NCI-H2107 (cell line): ENCODE results near the gene INAVA.

Source experiments
- DNase-seq: peaks from one replicate; lab custom pipeline; 2025; lab: John Stamatoyannopoulos, UW

The INAVA gene, protein sequence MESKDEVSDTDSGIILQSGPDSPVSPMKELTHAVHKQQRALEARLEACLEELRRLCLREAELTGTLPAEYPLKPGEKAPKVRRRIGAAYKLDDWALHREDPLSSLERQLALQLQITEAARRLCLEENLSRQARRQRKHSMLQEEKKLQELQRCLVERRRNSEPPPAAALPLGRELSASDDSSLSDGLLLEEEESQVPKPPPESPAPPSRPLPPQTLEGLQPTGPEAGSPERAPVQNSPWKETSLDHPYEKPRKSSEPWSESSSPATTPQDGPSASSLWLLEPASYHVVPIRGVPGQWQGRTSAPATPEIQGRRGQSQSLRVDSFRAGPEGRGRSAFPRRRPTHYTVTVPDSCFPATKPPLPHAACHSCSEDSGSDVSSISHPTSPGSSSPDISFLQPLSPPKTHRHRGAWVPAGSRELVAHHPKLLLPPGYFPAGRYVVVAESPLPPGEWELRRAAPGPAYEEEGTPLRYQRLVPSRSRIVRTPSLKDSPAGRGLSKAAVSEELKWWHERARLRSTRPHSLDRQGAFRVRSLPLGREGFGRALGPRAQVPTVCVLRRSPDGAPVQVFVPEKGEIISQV

GRCh38 chr1:200894712-200895442, at the start of gene INAVA:
INAVA (plus strand) TSS chr1:200894900; CDS start chr1:200898401, 3,501 bp downstream.
- no peak for DNase-seq

DNA sequence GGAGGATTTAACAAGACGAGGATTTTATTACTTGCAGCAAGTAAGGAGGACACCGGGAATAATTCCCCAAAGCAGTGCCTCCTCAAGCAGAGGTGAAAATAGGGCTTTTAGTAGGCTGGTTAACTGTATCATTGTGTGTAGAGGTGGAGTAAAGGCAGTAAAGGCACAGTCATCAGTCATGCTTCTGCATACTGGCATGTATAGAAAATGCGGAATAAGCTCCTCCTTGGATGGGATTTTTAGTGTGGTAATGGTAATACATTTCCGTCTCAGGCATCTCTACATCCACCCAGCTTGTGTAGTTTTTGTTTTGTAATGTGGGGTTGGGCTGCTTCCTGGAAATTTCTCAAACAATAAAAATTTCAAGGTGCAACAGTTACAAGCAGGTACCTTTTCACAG, 49.3 kb upstream of the INAVA start:
- DNase-seq, result no peak

- DNase-seq, result no peak
Observed at GRCh38 chr1:200846398-200846797, 48.3 kb upstream of the INAVA start.

- no peak for DNase-seq
Observed at GRCh38 chr1:200849430-200849829, 45.3 kb upstream of the INAVA start.

GRCh38 chr1:200850554-200850953, 44.1 kb upstream of the INAVA start:
- DNase-seq, result no peak

GRCh38 chr1:200856716-200857357, 37.9 kb upstream of the INAVA start:
- DNase-seq, result no peak

- no peak for DNase-seq
Observed at GRCh38 chr1:200857804-200858203, 36.9 kb upstream of the INAVA start.

GRCh38 chr1:200861937-200862647, 32.6 kb upstream of the INAVA start:
- DNase-seq, result no peak

DNA sequence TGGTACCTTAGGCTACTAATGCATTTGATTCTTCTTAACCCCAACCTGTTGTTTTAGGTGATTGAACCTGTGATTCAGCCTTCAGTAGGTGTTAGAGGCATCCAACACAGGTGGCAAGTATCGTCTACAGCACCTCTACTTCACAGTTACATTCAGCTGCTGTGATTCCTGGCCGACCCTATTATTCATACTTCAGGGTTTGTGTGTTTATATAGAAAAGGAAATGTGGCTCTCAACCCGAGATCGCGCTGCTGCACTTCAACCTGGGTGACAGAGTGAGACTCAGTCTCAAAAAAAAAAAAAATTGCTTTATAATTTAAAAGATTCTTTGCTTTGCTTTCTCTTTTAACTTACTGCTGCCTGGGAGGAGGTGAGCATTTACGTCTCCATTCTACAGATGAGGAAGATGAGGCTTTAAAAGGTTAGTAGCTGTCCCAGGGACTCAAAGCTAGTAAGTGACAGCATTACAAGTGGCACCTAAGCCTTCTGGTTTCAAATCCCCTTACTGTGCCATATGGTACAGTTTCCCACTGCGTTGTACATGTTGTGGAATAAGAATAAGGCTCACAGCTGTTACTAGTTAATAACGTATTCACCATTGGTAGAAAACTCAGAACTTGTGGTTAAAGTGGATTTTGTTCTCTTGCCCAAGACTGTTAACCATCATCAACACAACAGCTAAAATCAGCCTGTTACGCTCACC, 31.8 kb upstream of the INAVA start:
- no peak for DNase-seq

DNA sequence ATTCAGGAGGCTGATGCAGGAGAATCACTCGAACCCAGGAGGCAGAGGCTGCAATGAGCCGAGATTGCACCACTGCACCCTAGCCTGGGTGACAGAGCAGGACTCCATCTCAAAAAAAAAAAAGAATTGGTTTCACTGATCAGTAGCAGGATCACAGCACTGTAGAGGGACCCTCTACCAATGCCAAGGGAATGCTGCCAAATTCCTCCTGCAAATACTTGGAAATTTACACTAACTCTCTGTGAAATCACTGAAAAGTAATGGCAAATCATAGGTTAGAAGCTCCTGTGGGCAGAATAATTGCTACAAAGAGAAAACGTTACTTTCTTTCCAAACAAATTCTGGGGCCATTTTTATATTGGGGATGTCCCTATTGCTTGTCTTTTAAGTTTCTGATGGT, 28.6 kb upstream of the INAVA start:
- DNase-seq, result no peak

DNA sequence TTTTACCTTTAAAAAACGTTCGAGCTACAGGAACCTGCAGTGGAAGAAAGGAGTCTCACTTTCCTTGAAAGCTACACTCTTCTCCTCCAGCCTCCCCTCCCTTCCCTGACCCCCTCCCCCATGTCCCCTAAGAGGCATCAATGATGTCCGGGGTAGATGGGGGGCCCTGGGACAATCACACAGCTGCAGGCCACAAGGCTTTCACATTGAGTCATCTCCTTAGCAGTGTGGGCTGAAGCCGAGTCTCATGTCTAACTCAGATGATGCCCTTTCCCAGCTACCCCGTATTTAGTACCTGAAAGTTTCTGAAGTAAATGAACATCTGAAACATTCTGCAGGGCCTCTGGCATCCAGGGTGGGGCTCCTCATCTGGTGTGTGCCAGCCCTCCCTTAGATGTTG, 28.2 kb upstream of the INAVA start:
- no peak for DNase-seq

GRCh38 chr1:200867018-200867811, 27.5 kb upstream of the INAVA start:
- DNase-seq, result peak; percentile 28

DNA sequence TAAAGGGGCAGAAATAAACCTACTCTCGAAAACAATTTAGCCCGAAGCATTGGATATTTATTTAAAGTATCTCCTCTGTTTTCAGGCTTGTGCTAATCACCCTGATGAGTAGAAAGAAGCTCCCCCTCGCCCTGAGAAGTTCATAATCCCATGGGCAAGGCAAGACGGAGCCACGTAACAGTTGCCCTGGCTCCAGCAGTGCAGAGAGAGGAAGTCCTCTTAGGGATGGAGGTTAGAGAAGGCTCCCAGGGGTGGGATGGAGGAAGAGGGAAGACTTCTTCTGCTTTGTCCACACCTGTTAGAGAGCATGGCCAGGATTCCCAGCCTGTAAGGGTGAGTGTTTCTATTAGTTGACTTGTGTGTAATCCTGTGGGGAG, 25.3 kb upstream of the INAVA start:
- no peak for DNase-seq

DNA sequence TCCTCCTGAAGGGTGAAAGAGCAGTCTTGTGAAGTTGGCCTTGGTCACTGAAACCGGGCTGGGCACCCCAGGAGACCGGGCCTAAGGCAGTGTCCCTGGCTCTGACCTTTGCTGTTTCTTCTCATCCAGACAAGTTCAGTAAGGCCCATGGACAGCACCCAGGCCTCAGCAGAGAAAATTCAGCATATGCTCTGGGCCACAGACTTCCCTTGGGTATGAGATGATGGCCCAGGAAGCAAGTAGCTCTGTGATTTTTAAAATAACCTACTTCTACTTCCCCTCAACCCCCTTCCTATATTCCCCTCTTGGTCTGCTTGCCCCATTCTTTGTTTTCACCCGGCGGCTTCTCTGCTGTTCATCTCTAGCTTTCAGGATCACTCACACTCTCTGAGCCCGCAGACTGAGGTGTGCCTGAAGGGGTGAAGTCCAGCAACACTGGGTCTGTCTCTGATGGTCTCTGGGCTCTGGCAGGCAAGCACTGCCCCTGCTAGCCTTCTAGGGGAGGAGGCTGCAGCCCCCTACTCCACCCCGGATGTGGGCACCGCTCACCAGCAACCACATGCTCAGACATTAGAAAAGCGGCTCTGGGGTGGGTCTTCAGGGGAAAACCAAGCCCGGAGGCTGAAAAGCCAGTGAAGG, 24.8 kb upstream of the INAVA start:
- DNase-seq, result no peak

DNA sequence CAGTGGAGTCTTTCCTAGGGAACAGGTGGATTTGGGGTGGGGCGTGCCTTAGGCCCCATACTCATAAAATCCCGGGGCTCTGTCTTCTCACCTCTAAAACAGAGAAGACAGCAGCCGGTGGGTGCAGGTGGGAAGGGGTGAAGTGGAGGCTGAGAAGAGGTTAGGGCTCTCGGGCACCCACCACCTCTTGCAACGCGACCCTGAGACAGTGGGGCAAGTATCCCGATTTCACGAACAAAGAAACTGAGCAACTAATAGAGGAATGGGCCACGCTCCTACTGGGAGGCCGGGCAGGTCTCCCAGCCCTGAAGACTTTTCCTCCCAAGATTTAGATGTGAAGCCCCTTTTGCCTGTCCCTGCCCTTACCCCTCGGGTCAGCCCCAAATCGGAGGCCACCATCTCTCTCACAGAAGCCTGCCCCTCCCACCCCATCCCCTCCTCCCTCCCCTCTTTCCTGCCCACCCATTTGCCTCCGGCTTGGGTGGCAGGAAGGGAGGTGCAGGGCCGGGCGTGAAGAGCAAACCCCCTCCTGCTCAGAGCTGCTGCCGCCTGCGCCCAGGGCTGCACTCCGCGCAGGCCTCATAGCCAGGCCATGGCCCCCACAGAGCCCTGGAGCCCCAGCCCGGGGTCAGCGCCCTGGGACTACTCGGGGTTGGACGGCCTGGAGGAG, 22.1 kb upstream of the INAVA start, which contains the start of gene GPR25:
Gene GPR25, plus strand, starts transcription at position 536 of the 670 bp plus-strand sequence. Its CDS starts 57 bp downstream, at position 593.
- no peak for DNase-seq

DNA sequence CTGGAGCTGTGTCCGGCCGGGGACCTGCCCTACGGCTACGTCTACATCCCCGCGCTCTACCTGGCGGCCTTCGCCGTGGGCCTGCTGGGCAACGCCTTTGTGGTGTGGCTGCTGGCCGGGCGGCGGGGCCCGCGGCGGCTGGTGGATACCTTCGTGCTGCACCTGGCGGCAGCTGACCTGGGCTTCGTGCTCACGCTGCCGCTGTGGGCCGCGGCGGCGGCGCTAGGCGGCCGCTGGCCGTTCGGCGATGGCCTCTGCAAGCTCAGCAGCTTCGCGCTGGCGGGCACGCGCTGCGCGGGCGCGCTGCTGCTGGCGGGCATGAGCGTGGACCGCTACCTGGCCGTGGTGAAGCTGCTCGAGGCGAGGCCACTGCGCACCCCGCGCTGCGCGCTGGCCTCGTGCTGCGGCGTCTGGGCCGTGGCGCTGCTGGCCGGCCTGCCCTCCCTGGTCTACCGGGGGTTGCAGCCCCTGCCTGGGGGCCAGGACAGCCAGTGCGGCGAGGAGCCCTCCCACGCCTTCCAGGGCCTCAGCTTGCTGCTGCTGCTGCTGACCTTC, 21.5 kb upstream of the INAVA start:
- DNase-seq, result no peak

DNA sequence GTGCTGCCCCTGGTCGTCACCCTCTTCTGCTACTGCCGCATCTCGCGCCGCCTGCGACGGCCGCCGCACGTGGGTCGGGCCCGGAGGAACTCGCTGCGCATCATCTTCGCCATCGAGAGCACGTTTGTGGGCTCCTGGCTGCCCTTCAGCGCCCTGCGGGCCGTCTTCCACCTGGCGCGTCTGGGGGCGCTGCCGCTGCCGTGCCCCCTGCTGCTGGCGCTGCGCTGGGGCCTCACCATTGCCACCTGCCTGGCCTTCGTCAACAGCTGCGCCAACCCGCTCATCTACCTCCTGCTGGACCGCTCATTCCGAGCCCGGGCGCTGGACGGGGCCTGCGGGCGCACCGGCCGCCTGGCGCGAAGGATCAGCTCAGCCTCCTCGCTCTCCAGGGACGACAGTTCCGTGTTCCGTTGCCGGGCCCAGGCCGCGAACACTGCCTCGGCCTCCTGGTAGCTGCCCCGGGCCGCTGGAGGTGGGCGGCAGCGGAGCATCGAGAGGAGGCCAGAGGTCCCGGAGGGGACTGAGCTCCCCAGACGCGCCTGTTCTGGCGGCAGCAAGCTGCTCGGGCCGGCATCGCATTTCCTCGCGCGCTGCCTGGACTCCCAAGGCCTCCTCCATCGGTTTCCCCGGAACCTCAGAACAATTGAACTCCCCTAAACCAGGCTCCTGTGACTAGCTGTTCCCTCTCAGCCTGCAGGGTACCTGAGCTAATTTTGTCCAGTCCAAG, 20.9 kb upstream of the INAVA start:
- DNase-seq, result no peak

- DNase-seq, result no peak
Observed at GRCh38 chr1:200874694-200875093, 20.0 kb upstream of the INAVA start.
